Kidney epithelial cell (primary cell): ENCODE results near the gene PRICKLE1. TPM values are rescaled to one million over a fixed set of nuclear protein-coding genes. Genes with fewer than 3 reads are reported as not detected.

ENCODE experiments used
- DNase-seq: peaks from one replicate; pipeline ENCODE4 v3.0.0-alpha.2; 2010; ENCODE audit warnings: low read depth
- H3K27me3 ChIP-seq: 2 replicates; pipeline ENCODE4 v1.6.0; 2011; ENCODE audit warnings: low read length; ENCODE audit not compliant: control insufficient read depth, insufficient read depth
- H3K36me3 ChIP-seq: 2 replicates; pipeline ENCODE4 v1.5.1; 2011; ENCODE audit warnings: low read length; ENCODE audit not compliant: control insufficient read depth, insufficient read depth
- H3K4me3 ChIP-seq: 2 replicates; pipeline ENCODE4 v1.5.1; 2011; ENCODE audit warnings: low read depth, mild to moderate bottlenecking, control low read depth, low read length
- CTCF ChIP-seq: IDR thresholded peaks from 2 replicates; pipeline ENCODE4 v1.5.1; 2011; ENCODE audit warnings: mild to moderate bottlenecking, moderate library complexity, low read length, control low read depth, inconsistent platforms; ENCODE audit not compliant: insufficient read depth, poor library complexity, severe bottlenecking
- total RNA-seq: library from RNA; depleted of rRNA; stranded (reverse); fragments of >200 nt; gene quantifications from 2 replicates; pipeline ENCODE4 v1.2.3, GENCODE V29; 2015

The PRICKLE1 gene
- total RNA-seq, 1 donor from 2014 or later, result 8.0 TPM

DNA sequence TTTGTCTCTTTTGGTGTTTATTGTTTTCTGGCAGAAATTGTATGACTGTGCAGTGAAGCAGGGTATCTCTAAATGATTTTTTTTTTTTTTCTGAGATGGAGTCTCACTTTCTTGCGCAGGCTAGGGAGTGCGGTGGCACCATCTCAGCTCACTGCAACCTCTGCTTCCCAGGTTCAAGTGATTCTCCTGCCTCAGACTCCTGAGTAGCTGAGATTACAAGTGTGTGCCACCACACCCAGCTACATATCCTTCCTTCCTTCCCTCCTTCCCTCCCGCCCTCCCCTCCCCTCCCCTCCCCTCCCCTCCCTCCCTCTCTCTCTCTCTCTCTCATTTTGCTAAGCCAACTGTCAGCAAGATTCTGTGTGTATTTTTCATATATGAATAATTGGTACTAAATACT lies 169.2 kb downstream of the PRICKLE1 start:
- Histone ChIP-seq H3K36me3 (no peaks in the 10 kb centered on the region), H3K4me3 (no peak overlapping the region), H3K27me3 (no peaks in the 10 kb centered on the region)
- no peak for TF ChIP-seq CTCF
- no peak for DNase-seq

- Histone ChIP-seq H3K4me3 (no peak overlapping the region), H3K27me3 (no peaks in the 10 kb centered on the region), H3K36me3 (no peaks in the 10 kb centered on the region)
- TF ChIP-seq CTCF, result no peak
- no peak for DNase-seq
Measured at GRCh38 chr12:42410340-42410739, 179.2 kb downstream of the PRICKLE1 start.

GRCh38 chr12:42409471-42409870 lies 180.1 kb downstream of the PRICKLE1 start:
- no peak overlapping the region for H3K4me3 ChIP-seq
- TF ChIP-seq CTCF, result no peak
- no peaks in the 10 kb centered on the region for H3K27me3 ChIP-seq
- DNase-seq, result no peak
- H3K36me3 ChIP-seq, result no peaks in the 10 kb centered on the region

DNA sequence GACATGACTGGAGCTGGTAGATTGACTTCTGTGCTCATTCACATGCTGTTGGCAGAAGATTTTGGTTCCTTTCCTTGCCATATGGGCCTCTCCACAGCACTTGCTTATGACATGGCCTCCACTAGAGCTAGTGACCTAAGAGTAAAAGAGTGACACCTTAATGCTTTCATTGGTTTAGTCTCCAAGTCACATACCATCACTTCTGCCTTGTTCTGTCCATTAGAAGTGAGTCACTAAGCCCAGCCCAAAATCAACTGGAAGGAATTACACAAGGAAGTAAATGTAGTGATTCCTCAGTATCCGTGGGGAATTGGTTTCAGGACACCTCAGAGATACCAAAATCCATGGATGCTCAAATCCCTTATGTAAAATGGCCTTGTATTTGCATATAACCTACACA lies 182.2 kb downstream of the PRICKLE1 start:
- Histone ChIP-seq H3K4me3 (no peak overlapping the region), H3K27me3 (no peaks in the 10 kb centered on the region), H3K36me3 (no peaks in the 10 kb centered on the region)
- no peak for TF ChIP-seq CTCF
- no peak for DNase-seq
